Mesenchymal stem cell (in vitro differentiated cells and primary cell): Measurements from ENCODE around the gene GADD45G. TPM values are rescaled to one million over a fixed set of nuclear protein-coding genes. Genes with fewer than 3 reads are reported as not detected.

ENCODE experiments used
- DNase-seq: peaks from one replicate; pipeline ENCODE4 v3.0.0-alpha.2; 2013
- H2AFZ ChIP-seq: one replicate; pipeline ENCODE4 v1.6.1; 2013; ENCODE audit warnings: low read depth, mild to moderate bottlenecking, control low read depth, inconsistent platforms, low read length, moderate library complexity
- H2AK5ac ChIP-seq: 2 replicates; pipeline ENCODE4 v1.6.1; 2013; ENCODE audit warnings: low read length, moderate library complexity, mild to moderate bottlenecking, inconsistent platforms; ENCODE audit not compliant: severe bottlenecking
- H2BK120ac ChIP-seq: one replicate; pipeline ENCODE4 v1.6.1; 2013; ENCODE audit warnings: low read depth, mild to moderate bottlenecking, inconsistent platforms, low read length, moderate library complexity
- H2BK12ac ChIP-seq, 2 experiments: one replicate each; pipeline ENCODE4 v1.6.1; 2013; ENCODE audit warnings: inconsistent platforms in 2 of 2, low read length in 2 of 2, mild to moderate bottlenecking in 2 of 2, moderate library complexity in 2 of 2, control low read depth in 1 of 2
- H2BK15ac ChIP-seq: one replicate; pipeline ENCODE4 v1.6.1; 2013; ENCODE audit warnings: mild to moderate bottlenecking, low read depth, inconsistent platforms; ENCODE audit not compliant: poor library complexity, severe bottlenecking
- H2BK5ac ChIP-seq: 2 replicates; pipeline ENCODE4 v1.6.1; 2013; ENCODE audit warnings: low read depth, mild to moderate bottlenecking, low read length, control low read depth, inconsistent platforms; ENCODE audit not compliant: poor library complexity, severe bottlenecking
- H3K14ac ChIP-seq, 2 experiments: one replicate each; pipeline ENCODE4 v1.6.1; 2013; ENCODE audit warnings: inconsistent platforms in 2 of 2, low read length in 2 of 2, control low read depth in 1 of 2, mild to moderate bottlenecking in 1 of 2, moderate library complexity in 1 of 2
- H3K18ac ChIP-seq, 2 experiments: one replicate each; pipeline ENCODE4 v1.6.1; 2013; ENCODE audit warnings: inconsistent platforms in 2 of 2, low read length in 2 of 2, control low read depth in 1 of 2, low read depth in 1 of 2, mild to moderate bottlenecking in 1 of 2
- H3K23ac ChIP-seq, 2 experiments: one replicate each; pipeline ENCODE4 v1.6.1; 2013; ENCODE audit warnings: inconsistent platforms in 2 of 2, low read length in 2 of 2, mild to moderate bottlenecking in 2 of 2, moderate library complexity in 2 of 2, control low read depth in 1 of 2
- H3K27ac ChIP-seq: 2 replicates; pipeline ENCODE4 v1.5.1; 2013; ENCODE audit warnings: mild to moderate bottlenecking, moderate library complexity, low read length, control low read depth, inconsistent platforms; ENCODE audit not compliant: poor library complexity, severe bottlenecking
- H3K27me3 ChIP-seq, 2 experiments: 2 replicates each; pipeline versions ENCODE4 v1.6.1 to v1.7.0; 2013; ENCODE audit warnings: low read length in 2 of 2, mild to moderate bottlenecking in 2 of 2, moderate library complexity in 2 of 2, control low read depth in 1 of 2, inconsistent platforms in 1 of 2; ENCODE audit not compliant: control insufficient read depth in 1 of 2, insufficient read depth in 1 of 2
- H3K36me3 ChIP-seq, 2 experiments: 2 replicates each; pipeline versions ENCODE4 v1.6.1 to v1.7.0; 2013; ENCODE audit warnings: low read length in 2 of 2, control low read depth in 1 of 2, inconsistent platforms in 1 of 2, low read depth in 1 of 2, mild to moderate bottlenecking in 1 of 2; ENCODE audit not compliant: insufficient read depth in 2 of 2, control insufficient read depth in 1 of 2
- H3K4ac ChIP-seq, 2 experiments: one replicate each; pipeline ENCODE4 v1.6.1; 2013; ENCODE audit warnings: inconsistent platforms in 2 of 2, low read length in 2 of 2, mild to moderate bottlenecking in 2 of 2, moderate library complexity in 2 of 2, control low read depth in 1 of 2, low read depth in 1 of 2
- H3K4me1 ChIP-seq: 2 replicates; pipeline ENCODE4 v1.6.1; 2013; ENCODE audit warnings: low read depth, low read length, control low read depth; ENCODE audit not compliant: control insufficient read depth, insufficient read depth
- H3K4me2 ChIP-seq: 2 replicates; pipeline ENCODE4 v1.6.1; 2013; ENCODE audit warnings: low read length, mild to moderate bottlenecking, inconsistent platforms; ENCODE audit not compliant: poor library complexity, severe bottlenecking
- H3K4me3 ChIP-seq, 2 experiments: 2 replicates each; pipeline versions ENCODE4 v1.5.1 to v1.7.0; 2013; ENCODE audit warnings: low read length in 2 of 2, mild to moderate bottlenecking in 2 of 2, control low read depth in 1 of 2, low read depth in 1 of 2; ENCODE audit not compliant: insufficient read depth in 1 of 2
- H3K79me1 ChIP-seq: replicated peaks from 2 replicates; pipeline ENCODE4 v1.6.1; 2013; ENCODE audit warnings: mild to moderate bottlenecking, control low read depth, low read length, inconsistent platforms; ENCODE audit not compliant: poor library complexity, severe bottlenecking
- H3K9ac ChIP-seq: 2 replicates; pipeline ENCODE4 v1.7.0; 2013; ENCODE audit warnings: mild to moderate bottlenecking, low read length, moderate library complexity
- H3K9me3 ChIP-seq: 2 replicates; pipeline ENCODE4 v1.7.0; 2013; ENCODE audit warnings: mild to moderate bottlenecking, low read length; ENCODE audit not compliant: control insufficient read depth
- H4K8ac ChIP-seq: one replicate; pipeline ENCODE4 v1.6.1; 2013; ENCODE audit warnings: inconsistent platforms, mild to moderate bottlenecking, low read length, moderate library complexity
- H4K91ac ChIP-seq: one replicate; pipeline ENCODE4 v1.6.1; 2013; ENCODE audit warnings: mild to moderate bottlenecking, low read length, inconsistent platforms
- WGBS: methylation state at CpG from one replicate; pipeline ENCODE4 v1.1.7; 2013; ENCODE audit warnings: mixed read lengths; 5-methylcytosine and 5-hydroxymethylcytosine counted together
- polyA plus RNA-seq, 2 experiments: library from polyadenylated mRNA; stranded (reverse); fragments of 200-250 nt; gene quantifications; one replicate each; pipeline ENCODE4 v1.2.3, GENCODE V29; 2013

Gene GADD45G
- 5.9 TPM for polyA plus RNA-seq (2013, experiment 1 of 2)
- 5.1 TPM for polyA plus RNA-seq (2013, experiment 2 of 2)

GRCh38 chr9:89604729-89605464 lies at the start of gene GADD45G:
TSS of gene GADD45G (plus strand) at chr9:89605012. CDS start at chr9:89605122, 110 bp downstream.
- Histone ChIP-seq H3K27me3 (peaks cover 27 to 30% of the 10 kb centered on the region in 2 experiments), H2AK5ac (no peak within 1 kb of the TSS), H3K79me1 (peaks cover 2% of the 10 kb centered on the region), H3K27ac (no peak within 1 kb of the TSS), H4K91ac (peak within 1 kb of the TSS; percentile 90), H3K23ac (peak within 1 kb of the TSS in 1 of 2 experiments; percentile 81), H2BK120ac (peak within 1 kb of the TSS; percentile 98), H2AFZ (peak within 1 kb of the TSS; percentile 83), H3K4me1 (peaks cover 33% of the 10 kb centered on the region), H3K18ac (peak within 1 kb of the TSS; percentile 93 to 94), H3K4me3 (peak within 1 kb of the TSS; percentile 53 to 86), H3K14ac (peak within 1 kb of the TSS; percentile 44 to 63), H3K36me3 (no peaks in the 10 kb centered on the region), H2BK12ac (peak within 1 kb of the TSS; percentile 38 to 98), H2BK15ac (peak within 1 kb of the TSS; percentile 98), H4K8ac (peak within 1 kb of the TSS; percentile 90), H2BK5ac (no peak within 1 kb of the TSS), H3K4me2 (peak within 1 kb of the TSS; percentile 95), H3K9me3 (no peaks in the 10 kb centered on the region), H3K4ac (peak within 1 kb of the TSS; percentile 72 to 91), H3K9ac (peak within 1 kb of the TSS; percentile 87)
- under 1% methylated on average over 63 of the region's 63 CpGs for WGBS
- DNase-seq, result peak; percentile 96

- peak overlapping the region; percentile 24 for H2AK5ac ChIP-seq
- peaks cover 31% of the 10 kb centered on the region for H3K4me1 ChIP-seq
- no peak overlapping the region for H3K23ac ChIP-seq
- H3K4me2 ChIP-seq, result no peak overlapping the region
- H2BK120ac ChIP-seq, result peak overlapping the region; percentile 37
- H2BK5ac ChIP-seq, result peak overlapping the region; percentile 3
- no peak overlapping the region for H3K4me3 ChIP-seq
- H2BK15ac ChIP-seq, result no peak overlapping the region
- H3K18ac ChIP-seq, result peak overlapping the region; percentile 16 to 46
- no peak overlapping the region for H3K9ac ChIP-seq
- no peak for DNase-seq
- no peak overlapping the region for H3K14ac ChIP-seq
- no peak overlapping the region for H4K8ac ChIP-seq
- H3K79me1 ChIP-seq, result no peaks in the 10 kb centered on the region
- peak overlapping the region in 1 of 2 experiments; percentile 4 for H3K4ac ChIP-seq
- H2AFZ ChIP-seq, result no peak overlapping the region
- no peaks in the 10 kb centered on the region for H3K36me3 ChIP-seq
- peak overlapping the region; percentile 91 for H3K27ac ChIP-seq
- H3K27me3 ChIP-seq, result peaks cover 0 to 60% of the 10 kb centered on the region in 2 experiments
- peak overlapping the region; percentile 46 for H4K91ac ChIP-seq
- WGBS, result 98% methylated on average over 6 of the region's 7 CpGs
- H3K9me3 ChIP-seq, result no peaks in the 10 kb centered on the region
- H2BK12ac ChIP-seq, result peak overlapping the region; percentile 49 to 75
These were observed 49.8 kb upstream of the GADD45G start for GRCh38 chr9:89555036-89555415.

- H3K4me1 ChIP-seq, result peaks cover 33% of the 10 kb centered on the region
- H2AFZ ChIP-seq, result no peak overlapping the region
- H3K36me3 ChIP-seq, result no peaks in the 10 kb centered on the region
- peak overlapping the region; percentile 88 to 89 for H3K18ac ChIP-seq
- H2AK5ac ChIP-seq, result peak overlapping the region; percentile 72
- H4K91ac ChIP-seq, result peak overlapping the region; percentile 90
- H3K4me3 ChIP-seq, result no peak overlapping the region
- H3K27ac ChIP-seq, result peak overlapping the region; percentile 91
- H3K4ac ChIP-seq, result peak overlapping the region; percentile 47 to 95
- peak overlapping the region in 1 of 2 experiments; percentile 87 for H3K14ac ChIP-seq
- H4K8ac ChIP-seq, result peak overlapping the region; percentile 84
- H3K9ac ChIP-seq, result no peak overlapping the region
- no peak overlapping the region for H3K23ac ChIP-seq
- H3K79me1 ChIP-seq, result no peaks in the 10 kb centered on the region
- peaks cover 0 to 54% of the 10 kb centered on the region in 2 experiments for H3K27me3 ChIP-seq
- H3K4me2 ChIP-seq, result peak overlapping the region; percentile 54
- 74% methylated on average over 11 of the region's 12 CpGs for WGBS
- peak overlapping the region; percentile 71 for H2BK120ac ChIP-seq
- peak; percentile 80 for DNase-seq
- H2BK12ac ChIP-seq, result peak overlapping the region; percentile 51 to 76
- peak overlapping the region; percentile 21 for H2BK5ac ChIP-seq
- peak overlapping the region; percentile 55 for H2BK15ac ChIP-seq
- H3K9me3 ChIP-seq, result no peaks in the 10 kb centered on the region
These were observed 49.1 kb upstream of the GADD45G start for GRCh38 chr9:89555451-89556375.
